ENCODE measurements around the gene FAM25A. TPM values are rescaled to one million over a fixed set of nuclear protein-coding genes. Genes with fewer than 3 reads are reported as not detected.
"Not testable (repeated sequence)": the region's sequence is repeated elsewhere in the genome, so short reads cannot be mapped to it uniquely, and the experiment has no call there.

Gene FAM25A
- polyA plus RNA-seq, 1 donor: not detected

DNA sequence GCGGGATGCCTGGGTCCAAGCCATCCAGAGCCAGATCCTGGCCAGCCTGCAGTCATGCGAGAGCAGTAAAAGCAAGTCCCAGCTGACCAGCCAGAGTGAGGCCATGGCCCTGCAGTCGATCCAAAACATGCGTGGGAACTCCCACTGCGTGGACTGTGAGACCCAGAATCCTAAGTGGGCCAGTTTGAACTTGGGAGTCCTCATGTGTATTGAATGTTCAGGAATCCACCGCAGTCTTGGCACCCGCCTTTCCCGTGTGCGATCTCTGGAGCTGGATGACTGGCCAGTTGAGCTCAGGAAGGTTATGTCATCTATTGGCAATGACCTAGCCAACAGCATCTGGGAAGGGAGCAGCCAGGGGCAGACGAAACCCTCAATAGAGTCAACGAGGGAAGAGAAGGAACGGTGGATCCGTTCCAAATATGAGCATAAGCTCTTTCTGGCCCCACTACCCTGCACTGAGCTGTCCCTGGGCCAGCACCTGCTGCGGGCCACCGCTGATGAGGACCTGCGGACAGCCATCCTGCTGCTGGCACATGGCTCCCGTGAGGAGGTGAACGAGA is 10.9 kb upstream of the FAM25A start:
- no CpG with 5 or more reads among the region's 18 CpGs for WGBS (ENCODE audit: insufficient coverage, low lambda C conversion rate)
- not testable (repeated sequence) for H3K9me3 ChIP-seq (ENCODE audit: control insufficient read depth, low read depth, low read length); H3K27ac ChIP-seq (ENCODE audit: low read length); H3K36me3 ChIP-seq (ENCODE audit: control insufficient read depth, insufficient read depth, low read length); H3K27me3 ChIP-seq (ENCODE audit: control insufficient read depth, insufficient read depth, low read length); H3K4me1 ChIP-seq (ENCODE audit: control insufficient read depth, insufficient read depth, low read length); DNase-seq; H3K4me3 ChIP-seq (ENCODE audit: low read length)

DNA sequence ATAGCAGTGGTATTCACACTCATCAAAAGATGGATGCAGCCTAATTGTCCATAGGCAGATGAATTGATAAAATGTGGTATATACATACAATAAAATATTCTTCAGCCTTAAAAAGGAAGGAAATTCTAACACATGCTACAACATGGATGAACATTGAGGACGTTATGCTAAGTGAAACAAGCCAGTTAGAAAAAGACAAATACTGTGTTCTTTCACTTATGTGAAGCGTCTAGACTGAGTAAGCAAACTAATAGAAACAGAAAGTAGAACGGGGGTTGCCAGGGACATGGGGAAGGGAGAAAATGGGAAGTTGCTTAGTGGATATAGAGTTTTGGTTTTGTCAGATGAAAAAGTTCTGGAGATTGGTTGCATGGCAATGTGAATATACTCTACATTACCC is 6.6 kb upstream of the FAM25A start:
- no CpG with 5 or more reads among the region's 3 CpGs for WGBS (ENCODE audit: insufficient coverage, low lambda C conversion rate)
- H3K4me1 ChIP-seq (ENCODE audit: control insufficient read depth, insufficient read depth, low read length): not testable (repeated sequence)

DNA sequence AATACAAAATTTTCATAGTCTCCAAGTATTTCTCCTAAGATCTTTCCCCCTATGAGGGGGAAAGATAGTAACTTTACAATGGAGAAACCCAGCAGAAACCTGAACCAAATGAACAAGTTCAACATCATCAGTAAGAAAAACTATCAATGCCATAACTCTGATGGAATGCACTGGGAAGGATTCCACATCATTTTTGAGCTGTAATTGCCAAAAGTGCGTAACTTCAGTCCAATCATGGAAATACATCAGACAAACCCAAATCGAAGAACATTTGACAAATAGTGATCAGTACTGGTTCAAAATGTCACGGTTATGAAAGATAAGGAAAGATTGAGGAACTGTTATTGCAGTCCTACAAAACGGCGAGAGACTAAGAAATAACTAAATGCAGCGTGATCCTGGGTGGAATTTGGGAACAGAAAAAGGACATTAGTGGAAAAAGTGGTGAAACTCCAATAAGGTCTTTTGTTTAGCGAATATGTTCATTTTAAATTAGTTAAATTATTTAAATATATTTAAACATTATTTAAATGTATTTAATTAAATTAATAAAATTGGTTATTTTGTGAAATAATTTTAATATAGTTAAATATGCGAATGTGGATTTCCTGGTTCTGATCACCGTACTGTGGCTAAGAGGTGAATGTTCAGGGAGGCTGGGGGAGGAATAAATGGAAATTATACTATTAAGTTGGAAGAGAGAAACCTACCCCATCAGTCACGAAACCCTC is 4.9 kb upstream of the FAM25A start:
- 100% methylated on average over 2 of the region's 10 CpGs for WGBS (ENCODE audit: insufficient coverage, low lambda C conversion rate)
- H3K4me3 ChIP-seq (ENCODE audit: low read length); H3K36me3 ChIP-seq (ENCODE audit: control insufficient read depth, insufficient read depth, low read length); H3K27ac ChIP-seq (ENCODE audit: low read length); H3K9me3 ChIP-seq (ENCODE audit: control insufficient read depth, low read depth, low read length); H3K4me1 ChIP-seq (ENCODE audit: control insufficient read depth, insufficient read depth, low read length); H3K27me3 ChIP-seq (ENCODE audit: control insufficient read depth, insufficient read depth, low read length); DNase-seq: not testable (repeated sequence)

More for the DNA sequence above, 6.6 kb upstream of the FAM25A start:
- H3K27me3 ChIP-seq (ENCODE audit: control insufficient read depth, insufficient read depth, low read length); DNase-seq; H3K9me3 ChIP-seq (ENCODE audit: control insufficient read depth, low read depth, low read length); H3K27ac ChIP-seq (ENCODE audit: low read length); H3K4me3 ChIP-seq (ENCODE audit: low read length); H3K36me3 ChIP-seq (ENCODE audit: control insufficient read depth, insufficient read depth, low read length): not testable (repeated sequence)

DNA sequence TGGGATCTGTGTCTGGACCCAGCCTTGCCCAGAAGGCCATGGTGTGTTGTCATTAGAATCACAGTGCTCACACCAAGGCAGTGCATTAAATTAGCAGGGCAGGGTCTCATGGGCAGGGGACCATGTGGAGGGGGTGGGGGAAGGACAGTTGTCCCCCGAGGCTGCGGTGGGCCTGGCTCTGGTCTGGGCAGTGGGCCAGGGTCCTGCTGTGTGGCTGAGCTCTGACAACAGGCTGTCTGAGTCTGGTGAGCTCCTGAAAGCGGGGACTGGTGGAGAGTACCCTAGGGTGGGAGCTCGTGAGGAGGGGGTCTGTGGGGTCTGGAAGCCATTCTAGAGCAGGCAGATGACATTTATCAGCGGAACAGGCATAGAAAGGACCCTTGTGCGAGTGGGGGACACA is 2.0 kb upstream of the FAM25A start:
- H3K4me3 ChIP-seq (ENCODE audit: low read length); H3K36me3 ChIP-seq (ENCODE audit: control insufficient read depth, insufficient read depth, low read length); DNase-seq; H3K9me3 ChIP-seq (ENCODE audit: control insufficient read depth, low read depth, low read length); H3K27me3 ChIP-seq (ENCODE audit: control insufficient read depth, insufficient read depth, low read length); H3K27ac ChIP-seq (ENCODE audit: low read length); H3K4me1 ChIP-seq (ENCODE audit: control insufficient read depth, insufficient read depth, low read length): not testable (repeated sequence)
- no CpG with 5 or more reads among the region's 6 CpGs for WGBS (ENCODE audit: insufficient coverage, low lambda C conversion rate)

DNA sequence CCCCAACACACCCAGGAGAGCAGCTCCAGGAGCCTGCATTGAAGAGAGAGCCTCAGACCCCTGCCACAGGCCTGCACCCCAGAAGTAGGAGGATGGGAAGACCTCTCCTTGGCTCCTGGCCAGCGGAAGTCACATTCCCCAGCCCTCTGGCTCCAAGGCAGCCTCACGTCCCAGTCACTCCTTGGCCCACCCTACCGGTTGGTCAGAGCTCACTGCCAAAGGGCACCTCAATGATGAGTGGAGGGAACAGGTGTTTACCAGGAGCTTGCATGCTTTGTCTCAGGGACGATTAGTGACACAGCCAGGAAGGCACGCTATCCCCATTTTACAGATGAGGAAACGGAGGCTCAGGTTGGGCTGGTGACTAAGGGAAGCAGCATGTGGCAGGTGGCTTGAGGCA is 1.0 kb upstream of the FAM25A start:
- no CpG with 5 or more reads among the region's 6 CpGs for WGBS (ENCODE audit: insufficient coverage, low lambda C conversion rate)

DNA sequence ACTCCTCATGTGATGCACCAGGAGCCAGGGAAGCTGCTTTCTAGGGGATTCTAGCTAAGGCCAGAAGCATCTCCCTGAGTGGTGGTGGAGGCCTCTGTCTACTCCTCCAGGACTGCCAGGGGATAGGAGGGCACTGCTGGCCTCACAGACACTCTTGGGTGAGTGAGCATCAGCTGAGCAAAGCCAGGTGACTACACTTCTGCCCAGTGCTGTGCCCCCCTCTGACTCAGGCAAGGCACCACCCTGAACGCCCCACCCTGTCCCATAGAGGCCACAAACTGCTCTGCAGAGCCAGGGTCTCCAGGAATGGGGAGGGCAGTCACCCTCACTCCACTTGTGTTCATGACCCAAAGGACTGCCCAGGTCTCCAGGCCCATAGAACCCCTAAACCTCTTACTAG is 590 bp upstream of the FAM25A start:
- H3K4me1 ChIP-seq (ENCODE audit: control insufficient read depth, insufficient read depth, low read length); H3K9me3 ChIP-seq (ENCODE audit: control insufficient read depth, low read depth, low read length); H3K27me3 ChIP-seq (ENCODE audit: control insufficient read depth, insufficient read depth, low read length); DNase-seq; H3K27ac ChIP-seq (ENCODE audit: low read length); H3K4me3 ChIP-seq (ENCODE audit: low read length); H3K36me3 ChIP-seq (ENCODE audit: control insufficient read depth, insufficient read depth, low read length): not testable (repeated sequence)
- WGBS (ENCODE audit: insufficient coverage, low lambda C conversion rate): no CpG with 5 or more reads among the region's 1 CpG

More for the DNA sequence above, 1.0 kb upstream of the FAM25A start:
- H3K4me1 ChIP-seq (ENCODE audit: control insufficient read depth, insufficient read depth, low read length); H3K36me3 ChIP-seq (ENCODE audit: control insufficient read depth, insufficient read depth, low read length); DNase-seq; H3K27ac ChIP-seq (ENCODE audit: low read length); H3K27me3 ChIP-seq (ENCODE audit: control insufficient read depth, insufficient read depth, low read length); H3K9me3 ChIP-seq (ENCODE audit: control insufficient read depth, low read depth, low read length); H3K4me3 ChIP-seq (ENCODE audit: low read length): not testable (repeated sequence)

DNA sequence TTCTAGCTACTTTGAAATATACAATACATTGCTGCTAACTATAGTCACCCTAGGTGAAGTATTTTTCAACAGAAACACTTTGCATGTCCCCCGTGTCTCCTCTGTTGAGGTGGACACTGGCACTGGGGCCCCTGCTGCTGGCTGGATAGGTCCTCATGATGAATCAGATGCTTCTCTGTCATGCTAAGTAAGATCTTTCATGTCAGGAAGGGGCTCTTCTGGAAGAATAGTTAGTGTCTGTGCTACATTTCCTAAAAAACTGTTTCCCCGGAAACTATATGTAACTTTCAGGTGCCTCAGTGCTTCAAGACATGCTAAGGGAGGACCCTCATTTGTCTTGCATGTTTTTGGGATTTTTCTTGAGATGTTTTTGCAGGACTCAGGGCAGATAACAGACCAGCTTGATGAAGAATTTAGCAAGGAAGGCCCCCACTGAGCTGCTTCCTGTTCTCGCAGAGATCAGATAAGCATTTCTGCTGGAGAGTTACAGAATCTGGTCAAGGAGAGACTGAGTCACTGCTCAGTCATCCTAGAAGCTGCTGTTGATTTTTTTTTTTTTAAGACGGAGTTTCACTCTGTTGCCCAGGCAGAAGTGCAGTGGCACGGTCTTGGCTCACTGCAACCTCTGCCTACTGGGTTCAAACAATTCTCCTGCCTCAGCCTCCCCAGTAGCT is 5.3 kb downstream of the FAM25A start:
- H3K4me3 ChIP-seq (ENCODE audit: low read length); H3K27me3 ChIP-seq (ENCODE audit: control insufficient read depth, insufficient read depth, low read length); H3K4me1 ChIP-seq (ENCODE audit: control insufficient read depth, insufficient read depth, low read length); DNase-seq; H3K27ac ChIP-seq (ENCODE audit: low read length); H3K9me3 ChIP-seq (ENCODE audit: control insufficient read depth, low read depth, low read length); H3K36me3 ChIP-seq (ENCODE audit: control insufficient read depth, insufficient read depth, low read length): not testable (repeated sequence)
- WGBS (ENCODE audit: insufficient coverage, low lambda C conversion rate): no CpG with 5 or more reads among the region's 5 CpGs

DNA sequence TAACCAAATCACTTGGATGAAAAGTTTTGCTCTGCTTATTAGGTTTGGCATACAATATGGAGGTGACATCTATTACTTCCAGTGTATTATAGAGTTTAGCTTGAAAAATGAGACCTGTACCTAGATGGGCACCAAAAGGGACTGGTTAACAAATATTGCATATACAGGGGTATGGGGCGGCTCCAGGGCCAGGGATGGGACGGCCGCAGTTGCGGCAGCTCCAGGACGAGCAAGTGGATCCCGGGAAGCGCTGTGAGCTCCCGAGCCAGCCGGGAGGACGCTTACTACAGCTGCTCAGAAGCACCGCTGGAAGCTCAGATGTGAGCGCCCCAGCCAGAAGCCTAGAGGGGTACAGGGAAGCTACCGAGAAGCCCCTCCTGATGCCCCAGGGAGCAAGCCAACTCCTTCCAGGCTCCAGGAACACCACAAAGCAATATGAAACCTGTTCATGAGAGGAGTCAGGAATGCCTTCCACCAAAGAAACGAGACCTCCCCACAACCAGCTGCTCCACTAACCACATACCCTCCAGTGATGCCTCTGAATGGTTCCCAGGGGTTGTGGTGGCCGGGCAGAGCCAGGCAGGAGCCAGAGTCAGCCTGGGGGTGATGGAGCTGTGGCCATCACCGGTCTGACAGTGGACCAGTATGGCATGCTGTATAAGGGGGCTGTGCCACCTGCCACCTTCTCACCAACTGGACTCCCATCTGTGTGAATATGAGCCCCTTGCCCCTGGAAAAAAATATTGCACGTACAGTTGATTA is 6.8 kb downstream of the FAM25A start:
- not testable (repeated sequence) for H3K4me3 ChIP-seq (ENCODE audit: low read length); H3K27ac ChIP-seq (ENCODE audit: low read length); H3K9me3 ChIP-seq (ENCODE audit: control insufficient read depth, low read depth, low read length); H3K27me3 ChIP-seq (ENCODE audit: control insufficient read depth, insufficient read depth, low read length); H3K36me3 ChIP-seq (ENCODE audit: control insufficient read depth, insufficient read depth, low read length); DNase-seq; H3K4me1 ChIP-seq (ENCODE audit: control insufficient read depth, insufficient read depth, low read length)
- WGBS (ENCODE audit: insufficient coverage, low lambda C conversion rate): no CpG with 5 or more reads among the region's 17 CpGs

DNA sequence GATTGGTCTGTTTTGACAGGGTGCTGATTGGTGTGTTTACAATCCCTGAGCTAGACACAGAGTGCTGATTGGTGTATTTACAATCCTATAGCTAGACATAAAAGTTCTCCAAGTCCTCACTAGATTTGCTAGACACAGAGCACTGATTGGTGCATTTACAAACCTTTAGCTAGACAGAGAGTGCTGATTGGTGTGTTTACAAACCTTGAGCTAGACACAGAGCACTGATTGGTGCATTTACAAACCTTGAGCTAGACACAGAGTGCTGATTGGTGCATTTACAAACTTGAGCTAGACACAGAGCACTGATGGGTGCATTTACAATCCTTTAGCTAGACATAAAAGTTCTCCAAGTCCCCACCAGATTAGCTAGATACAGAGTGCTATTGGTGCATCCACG is 10.3 kb downstream of the FAM25A start:
- H3K4me3 ChIP-seq (ENCODE audit: low read length); DNase-seq; H3K27me3 ChIP-seq (ENCODE audit: control insufficient read depth, insufficient read depth, low read length); H3K36me3 ChIP-seq (ENCODE audit: control insufficient read depth, insufficient read depth, low read length); H3K9me3 ChIP-seq (ENCODE audit: control insufficient read depth, low read depth, low read length); H3K27ac ChIP-seq (ENCODE audit: low read length); H3K4me1 ChIP-seq (ENCODE audit: control insufficient read depth, insufficient read depth, low read length): not testable (repeated sequence)
- no CpG with 5 or more reads among the region's 1 CpG for whole genome bisulfite sequencing (ENCODE audit: insufficient coverage, low lambda C conversion rate)

DNA sequence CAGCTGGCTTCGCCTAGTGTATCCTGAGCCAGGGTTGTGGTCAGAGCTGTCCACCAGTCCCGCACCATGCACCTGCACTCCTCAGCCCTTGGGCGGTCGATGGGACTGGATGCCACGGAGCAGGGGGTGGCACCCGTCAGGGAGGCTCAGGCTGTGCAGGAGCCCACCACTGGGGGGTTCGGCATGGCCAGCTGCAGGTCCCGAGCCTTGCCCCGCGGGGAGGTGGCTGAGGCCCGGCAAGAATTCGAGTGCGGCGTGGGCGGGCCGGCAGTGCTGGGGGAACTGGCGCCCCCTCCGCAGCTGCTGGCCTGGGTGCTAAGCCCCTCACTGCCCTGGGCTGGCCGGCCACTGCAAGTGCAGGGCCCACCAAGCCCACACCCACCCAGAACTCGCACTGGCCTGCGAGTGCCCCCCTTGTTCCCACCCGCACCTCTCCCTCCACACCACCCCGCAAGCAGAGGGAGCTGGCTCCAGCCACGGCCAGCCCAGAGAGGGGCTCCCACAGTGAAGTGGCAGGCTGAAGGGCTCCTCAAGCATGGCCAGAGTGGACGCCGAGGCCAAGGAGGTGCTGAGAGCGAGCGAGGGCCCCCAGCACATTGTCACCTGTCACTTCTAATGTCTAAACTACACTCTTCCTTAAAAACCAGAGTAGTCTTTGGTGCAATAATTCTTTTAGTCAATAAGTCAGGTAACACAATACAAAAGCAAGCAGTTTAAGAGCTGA is 11.0 kb downstream of the FAM25A start:
- Histone ChIP-seq H3K27ac (ENCODE audit: low read length) (no peak overlapping the region), H3K9me3 (ENCODE audit: control insufficient read depth, low read depth, low read length) (peaks cover 6% of the 10 kb centered on the region), H3K4me1 (ENCODE audit: control insufficient read depth, insufficient read depth, low read length) (no peaks in the 10 kb centered on the region), H3K4me3 (ENCODE audit: low read length) (no peak overlapping the region), H3K27me3 (ENCODE audit: control insufficient read depth, insufficient read depth, low read length) (no peaks in the 10 kb centered on the region), H3K36me3 (ENCODE audit: control insufficient read depth, insufficient read depth, low read length) (no peaks in the 10 kb centered on the region)
- WGBS (ENCODE audit: insufficient coverage, low lambda C conversion rate): 100% methylated on average over 1 of the region's 28 CpGs
- no peak for DNase-seq
